CD14-positive monocyte (primary cell): ENCODE results near the gene SEH1L. TPM values are rescaled to one million over a fixed set of nuclear protein-coding genes. Genes with fewer than 3 reads are reported as not detected.

Experiments
- DNase-seq, 3 donors: peaks; one replicate each; pipeline ENCODE4 v3.0.0-alpha.2; 2011 to 2022
- H2AFZ ChIP-seq: 2 replicates; pipeline ENCODE4 v1.6.0; 2012; ENCODE audit warnings: mild to moderate bottlenecking, low read depth, low read length, inconsistent platforms; ENCODE audit not compliant: insufficient read depth, poor library complexity, severe bottlenecking
- H3K27ac ChIP-seq, 2 donors: 1 replicate in 1 of 2; 2 replicates in 1 of 2; pipeline ENCODE4 v1.5.1; 2012 to 2013; ENCODE audit warnings: low read length in 2 of 2, control low read depth in 1 of 2, inconsistent platforms in 1 of 2, low read depth in 1 of 2, mild to moderate bottlenecking in 1 of 2
- H3K27me3 ChIP-seq, 2 donors: one replicate each; pipeline versions ENCODE4 v1.6.0 to v1.6.1; 2011 to 2013; ENCODE audit warnings: low read length in 2 of 2; ENCODE audit not compliant: control insufficient read depth in 2 of 2, insufficient read depth in 2 of 2
- H3K36me3 ChIP-seq, 2 donors: replicated peaks in 1 of 2; 1 replicate in 1 of 2; 2 replicates in 1 of 2; pipeline versions ENCODE4 v1.5.1 to v1.6.1; 2012 to 2013; ENCODE audit warnings: low read length in 2 of 2, control low read depth in 1 of 2, inconsistent platforms in 1 of 2, mild to moderate bottlenecking in 1 of 2; ENCODE audit not compliant: insufficient read depth in 2 of 2, control insufficient read depth in 1 of 2
- H3K4me1 ChIP-seq, 2 donors: 1 replicate in 1 of 2; 2 replicates in 1 of 2; pipeline versions ENCODE4 v1.5.1 to v1.6.1; 2012 to 2013; ENCODE audit warnings: low read length in 2 of 2, control low read depth in 1 of 2, inconsistent platforms in 1 of 2, mild to moderate bottlenecking in 1 of 2, moderate library complexity in 1 of 2; ENCODE audit not compliant: insufficient read depth in 2 of 2, control insufficient read depth in 1 of 2
- H3K4me2 ChIP-seq: replicated peaks from 2 replicates; pipeline ENCODE3; 2012; ENCODE audit warnings: low read length, moderate library complexity, mild to moderate bottlenecking; ENCODE audit not compliant: poor library complexity, severe bottlenecking; ENCODE audit errors: extremely low read depth
- H3K4me3 ChIP-seq, 3 experiments: fragments of 200-600 bp in 1 of 3; sonication (generic) in 1 of 3; replicated peaks in 1 of 3; 1 replicate in 2 of 3; 2 replicates in 1 of 3; pipeline ENCODE4 v1.5.1; 2011 to 2013; ENCODE audit warnings: low read length in 3 of 3, mild to moderate bottlenecking in 3 of 3, control low read depth in 2 of 3, low read depth in 2 of 3, inconsistent platforms in 1 of 3, moderate library complexity in 1 of 3
- H3K79me2 ChIP-seq: 2 replicates; pipeline ENCODE4 v1.6.0; 2012; ENCODE audit warnings: mild to moderate bottlenecking, control low read depth, inconsistent platforms, low read length, moderate library complexity; ENCODE audit not compliant: insufficient read depth
- H3K9ac ChIP-seq: 2 replicates; pipeline ENCODE4 v1.6.0; 2017; ENCODE audit warnings: low read length, mild to moderate bottlenecking; ENCODE audit not compliant: insufficient read depth, poor library complexity, severe bottlenecking
- H3K9me3 ChIP-seq, 2 donors: replicated peaks in 1 of 2; 1 replicate in 1 of 2; 2 replicates in 1 of 2; pipeline versions ENCODE4 v1.5.1 to v1.6.1; 2012 to 2013; ENCODE audit warnings: low read length in 2 of 2, control low read depth in 1 of 2; ENCODE audit not compliant: control insufficient read depth in 1 of 2, insufficient read depth in 1 of 2
- H4K20me1 ChIP-seq: 2 replicates; pipeline ENCODE4 v1.6.0; 2012; ENCODE audit warnings: mild to moderate bottlenecking, low read length, control low read depth, moderate library complexity; ENCODE audit not compliant: insufficient read depth
- H3K27ac Mint-ChIP-seq, 7 donors: one replicate each; pipeline ENCODE4 v1.8.0; 2020; ENCODE audit warnings: mild to moderate bottlenecking in 7 of 7, mixed read lengths in 7 of 7, moderate library complexity in 6 of 7, inconsistent platforms in 2 of 7
- H3K27me3 Mint-ChIP-seq, 3 donors: one replicate each; pipeline ENCODE4 v1.8.0; 2021 to 2022; ENCODE audit warnings: low read depth in 3 of 3, mild to moderate bottlenecking in 3 of 3, mixed read lengths in 3 of 3, moderate library complexity in 3 of 3, inconsistent platforms in 1 of 3
- H3K36me3 Mint-ChIP-seq, 2 donors: one replicate each; pipeline ENCODE4 v1.8.0; 2020; ENCODE audit warnings: mixed read lengths in 2 of 2, inconsistent platforms in 1 of 2, mild to moderate bottlenecking in 1 of 2
- H3K4me1 Mint-ChIP-seq: one replicate; pipeline ENCODE4 v1.8.0; 2020; ENCODE audit warnings: mild to moderate bottlenecking, mixed read lengths
- H3K4me3 Mint-ChIP-seq, 2 donors: one replicate each; pipeline ENCODE4 v1.8.0; 2020; ENCODE audit warnings: mild to moderate bottlenecking in 2 of 2, mixed read lengths in 2 of 2, moderate library complexity in 1 of 2
- H3K9me3 Mint-ChIP-seq, 7 donors: one replicate each; pipeline ENCODE4 v1.8.0; 2020 to 2022; ENCODE audit warnings: mixed read lengths in 7 of 7, mild to moderate bottlenecking in 6 of 7, moderate library complexity in 6 of 7, inconsistent platforms in 2 of 7
- WGBS: methylation state at CpG from one replicate; pipeline ENCODE4 v1.1.5; 2013; ENCODE audit warnings: missing lambda C conversion rate; ENCODE audit not compliant: insufficient coverage; 5-methylcytosine and 5-hydroxymethylcytosine counted together
- intact Hi-C, 2 donors: fragments of 100-400 bp; cut with micrococcal nuclease; formaldehyde crosslinking; loops; one replicate each; pipeline versions ENCODE4 v1.15.0 to v1.15.1; 2023
- polyA plus RNA-seq, 3 donors: library from polyadenylated mRNA; depleted of rRNA in 1 of 3; unstranded in 2 of 3; stranded (reverse) in 1 of 3; fragments of 300-500 nt in 2 of 3; fragments of >200 nt in 1 of 3; fragmentation: Illumina TruSeq in 2 of 3; gene quantifications; 1 replicate in 2 of 3; 2 replicates in 1 of 3; pipeline ENCODE4 v1.2.3, GENCODE V29; 2012 to 2021
- TF ChIP-seq, protein P1 (sequence below): fragments of 200-600 bp; IDR thresholded peaks from one replicate; pipeline ENCODE4 v1.8.0; 2022; ENCODE audit warnings: antibody characterized with exemption, mild to moderate bottlenecking

Gene SEH1L
- polyA plus RNA-seq, 3 donors = 7.1 to 26.9 (median 25.9) TPM

GRCh38 chr18:12928206-12928605 is 19.6 kb upstream of the SEH1L start:
- Histone ChIP-seq H2AFZ (no peak overlapping the region), H3K4me1 (no peaks in the 10 kb centered on the region), H3K4me3 (no peak overlapping the region), H3K36me3 (no peaks in the 10 kb centered on the region), H4K20me1 (no peaks in the 10 kb centered on the region), H3K27ac (no peak overlapping the region), H3K79me2 (no peaks in the 10 kb centered on the region), H3K9ac (no peak overlapping the region), H3K27me3 (no peaks in the 10 kb centered on the region), H3K4me2 (no peak overlapping the region), H3K9me3 (no peaks in the 10 kb centered on the region)
- no peaks in the 10 kb centered on the region for H3K4me1 Mint-ChIP-seq
- H3K36me3 Mint-ChIP-seq = no peaks in the 10 kb centered on the region
- TF ChIP-seq, protein P1, sequence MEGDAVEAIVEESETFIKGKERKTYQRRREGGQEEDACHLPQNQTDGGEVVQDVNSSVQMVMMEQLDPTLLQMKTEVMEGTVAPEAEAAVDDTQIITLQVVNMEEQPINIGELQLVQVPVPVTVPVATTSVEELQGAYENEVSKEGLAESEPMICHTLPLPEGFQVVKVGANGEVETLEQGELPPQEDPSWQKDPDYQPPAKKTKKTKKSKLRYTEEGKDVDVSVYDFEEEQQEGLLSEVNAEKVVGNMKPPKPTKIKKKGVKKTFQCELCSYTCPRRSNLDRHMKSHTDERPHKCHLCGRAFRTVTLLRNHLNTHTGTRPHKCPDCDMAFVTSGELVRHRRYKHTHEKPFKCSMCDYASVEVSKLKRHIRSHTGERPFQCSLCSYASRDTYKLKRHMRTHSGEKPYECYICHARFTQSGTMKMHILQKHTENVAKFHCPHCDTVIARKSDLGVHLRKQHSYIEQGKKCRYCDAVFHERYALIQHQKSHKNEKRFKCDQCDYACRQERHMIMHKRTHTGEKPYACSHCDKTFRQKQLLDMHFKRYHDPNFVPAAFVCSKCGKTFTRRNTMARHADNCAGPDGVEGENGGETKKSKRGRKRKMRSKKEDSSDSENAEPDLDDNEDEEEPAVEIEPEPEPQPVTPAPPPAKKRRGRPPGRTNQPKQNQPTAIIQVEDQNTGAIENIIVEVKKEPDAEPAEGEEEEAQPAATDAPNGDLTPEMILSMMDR = no peak
- intact Hi-C loops = no loop called here
- H3K4me3 Mint-ChIP-seq = no peak overlapping the region
- no peaks in the 10 kb centered on the region for H3K27me3 Mint-ChIP-seq
- DNase-seq = no peak
- 40% methylated on average over 2 of the region's 4 CpGs for WGBS
- no peak overlapping the region for H3K27ac Mint-ChIP-seq
- no peaks in the 10 kb centered on the region for H3K9me3 Mint-ChIP-seq

DNA sequence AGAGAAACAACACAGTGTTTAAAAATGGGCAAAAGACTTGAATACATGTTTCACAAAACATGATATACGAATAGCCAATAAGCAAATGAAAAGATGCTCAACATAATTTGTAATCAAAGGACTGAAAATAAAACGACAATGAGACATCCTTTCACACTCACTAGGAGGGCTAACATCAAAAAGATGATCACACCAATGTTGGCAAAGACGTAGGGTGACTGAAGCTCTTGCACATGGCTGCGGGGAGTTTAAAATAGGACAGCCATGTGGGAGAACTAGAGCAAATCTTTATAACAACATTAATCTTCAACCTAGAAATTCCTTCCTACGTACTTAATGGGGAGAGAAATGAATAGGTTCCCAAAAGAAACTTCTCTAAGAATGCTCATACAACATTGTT is 19.2 kb upstream of the SEH1L start:
- Mint-ChIP-seq H3K27ac (no peak overlapping the region), H3K4me3 (no peak overlapping the region), H3K27me3 (no peaks in the 10 kb centered on the region), H3K4me1 (no peaks in the 10 kb centered on the region), H3K9me3 (no peaks in the 10 kb centered on the region), H3K36me3 (no peaks in the 10 kb centered on the region)
- H3K4me1 ChIP-seq = no peaks in the 10 kb centered on the region
- H3K9me3 ChIP-seq = no peaks in the 10 kb centered on the region
- intact Hi-C loops = no loop called here
- no peak for DNase-seq
- no peaks in the 10 kb centered on the region for H3K79me2 ChIP-seq
- H3K4me2 ChIP-seq = no peak overlapping the region
- no peaks in the 10 kb centered on the region for H4K20me1 ChIP-seq
- H3K27me3 ChIP-seq = no peaks in the 10 kb centered on the region
- H3K4me3 ChIP-seq = no peak overlapping the region
- no peak overlapping the region for H3K9ac ChIP-seq
- no peak overlapping the region for H2AFZ ChIP-seq
- no CpG with 5 or more reads among the region's 5 CpGs for WGBS
- no peaks in the 10 kb centered on the region for H3K36me3 ChIP-seq
- TF ChIP-seq, protein P1 = no peak
- H3K27ac ChIP-seq = no peak overlapping the region
